OCI-LY3 (cell line): ENCODE results near the gene ABCB8.

Source experiments
- H2AFZ ChIP-seq: fragments of 200-600, 300-600 bp; shearing (Covaris generic); 2 replicates; pipeline ENCODE4 v1.6.0; 2014; ENCODE audit warnings: antibody characterized with exemption, low read depth, low read length
- H3K27ac ChIP-seq: fragments of 200-600, 300-600 bp; sonication (generic); 2 replicates; pipeline ENCODE4 v1.5.1; 2014; ENCODE audit warnings: mild to moderate bottlenecking, low read length, moderate library complexity, mixed read lengths
- H3K27me3 ChIP-seq: fragments of 200-600, 300-600 bp; sonication (generic); 2 replicates; pipeline ENCODE4 v1.6.1; 2014; ENCODE audit warnings: low read depth, low read length, mixed read lengths
- H3K36me3 ChIP-seq: fragments of 200-600, 300-600 bp; sonication (generic); replicated peaks from 2 replicates; pipeline ENCODE3; 2014; ENCODE audit warnings: low read depth, low read length, mixed read lengths
- H3K4me1 ChIP-seq: fragments of 300-600, 200-600 bp; sonication (generic); 2 replicates; pipeline ENCODE4 v1.6.1; 2014; ENCODE audit warnings: low read length, mixed read lengths
- H3K4me2 ChIP-seq: fragments of 200-600, 300-600 bp; sonication (generic); 2 replicates; pipeline ENCODE4 v1.6.1; 2014; ENCODE audit warnings: low read length, mixed read lengths
- H3K4me3 ChIP-seq: fragments of 300-600, 200-600 bp; sonication (generic); 2 replicates; pipeline ENCODE4 v1.5.1; 2014; ENCODE audit warnings: antibody characterized with exemption, mild to moderate bottlenecking, low read length, moderate library complexity
- H3K79me2 ChIP-seq: fragments of 300-600, 200-600 bp; shearing (Covaris generic); 2 replicates; pipeline ENCODE4 v1.6.1; 2014; ENCODE audit warnings: mild to moderate bottlenecking, low read length, mixed read lengths
- H3K9ac ChIP-seq: fragments of 300-600, 200-600 bp; shearing (Covaris generic); 2 replicates; pipeline ENCODE4 v1.6.0; 2014; ENCODE audit warnings: mild to moderate bottlenecking, low read length, moderate library complexity
- H3K9me3 ChIP-seq: fragments of 200-600, 300-600 bp; shearing (Covaris generic); 2 replicates; pipeline ENCODE4 v1.6.1; 2014; ENCODE audit warnings: low read length, mixed read lengths; ENCODE audit not compliant: insufficient read depth
- H4K20me1 ChIP-seq: fragments of 200-600, 300-600 bp; sonication (generic); 2 replicates; pipeline ENCODE4 v1.6.1; 2016; ENCODE audit warnings: low read length, mixed read lengths; ENCODE audit not compliant: insufficient read depth
- EZH2phosphoT487 ChIP-seq: fragments of 200-600 bp; shearing (Covaris generic); IDR thresholded peaks from 2 replicates; pipeline ENCODE4 v1.6.1; 2018; ENCODE audit warnings: antibody characterized with exemption, mixed run types, low read depth
- TF ChIP-seq, protein P1 (sequence below): fragments of 200-600, 300-600 bp; sonication (generic); IDR thresholded peaks from 2 replicates; pipeline ENCODE4 v1.5.1; 2014; ENCODE audit warnings: antibody characterized with exemption, low read length, low read depth

Gene ABCB8

DNA sequence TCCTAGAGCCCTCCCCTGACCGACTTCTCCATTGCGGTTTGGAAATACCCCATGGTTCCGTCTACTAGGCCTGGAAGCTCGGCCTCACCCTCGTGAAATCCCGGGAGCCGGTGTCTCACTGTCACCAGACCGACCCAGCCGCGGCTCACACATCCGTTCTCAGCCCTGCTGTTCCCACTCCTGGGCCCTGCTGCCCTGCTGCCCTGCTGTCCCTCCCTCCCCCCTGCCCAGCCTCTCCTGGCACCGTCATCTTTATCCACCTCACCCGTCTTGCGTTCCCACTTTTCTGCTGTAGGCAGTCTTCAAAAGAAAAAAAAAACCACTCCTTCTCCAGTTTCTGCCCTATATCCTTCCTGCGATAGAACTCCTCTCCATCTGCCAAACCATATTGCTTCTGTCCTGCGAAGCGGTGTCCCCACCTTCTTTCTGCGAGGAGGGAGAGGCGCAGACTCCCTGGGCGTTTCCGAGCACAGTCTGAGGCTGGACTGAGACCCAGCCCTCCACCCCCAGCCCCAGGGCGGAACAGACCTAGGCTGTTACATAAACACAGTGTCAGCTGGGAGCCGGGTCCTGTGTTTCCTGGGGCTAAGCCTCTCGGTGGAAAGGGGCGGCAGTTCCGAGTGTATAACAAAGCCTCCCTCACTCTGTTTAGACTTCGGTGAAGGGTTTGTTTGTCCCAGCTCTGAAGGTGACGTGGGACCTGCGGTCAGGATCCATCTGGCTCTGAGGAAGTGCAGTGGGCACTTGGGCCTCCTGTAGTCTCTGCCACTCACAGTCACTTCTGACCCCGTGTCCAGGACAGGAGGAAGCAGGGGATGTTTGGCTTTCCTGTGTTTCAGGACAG lies 60.8 kb downstream of the ABCB8 start:
- H3K27ac ChIP-seq: no peak overlapping the region
- H3K36me3 ChIP-seq: peaks cover 6% of the 10 kb centered on the region
- peaks cover 21% of the 10 kb centered on the region for H3K4me1 ChIP-seq
- TF ChIP-seq EZH2phosphoT487: no peak
- TF ChIP-seq, protein P1, sequence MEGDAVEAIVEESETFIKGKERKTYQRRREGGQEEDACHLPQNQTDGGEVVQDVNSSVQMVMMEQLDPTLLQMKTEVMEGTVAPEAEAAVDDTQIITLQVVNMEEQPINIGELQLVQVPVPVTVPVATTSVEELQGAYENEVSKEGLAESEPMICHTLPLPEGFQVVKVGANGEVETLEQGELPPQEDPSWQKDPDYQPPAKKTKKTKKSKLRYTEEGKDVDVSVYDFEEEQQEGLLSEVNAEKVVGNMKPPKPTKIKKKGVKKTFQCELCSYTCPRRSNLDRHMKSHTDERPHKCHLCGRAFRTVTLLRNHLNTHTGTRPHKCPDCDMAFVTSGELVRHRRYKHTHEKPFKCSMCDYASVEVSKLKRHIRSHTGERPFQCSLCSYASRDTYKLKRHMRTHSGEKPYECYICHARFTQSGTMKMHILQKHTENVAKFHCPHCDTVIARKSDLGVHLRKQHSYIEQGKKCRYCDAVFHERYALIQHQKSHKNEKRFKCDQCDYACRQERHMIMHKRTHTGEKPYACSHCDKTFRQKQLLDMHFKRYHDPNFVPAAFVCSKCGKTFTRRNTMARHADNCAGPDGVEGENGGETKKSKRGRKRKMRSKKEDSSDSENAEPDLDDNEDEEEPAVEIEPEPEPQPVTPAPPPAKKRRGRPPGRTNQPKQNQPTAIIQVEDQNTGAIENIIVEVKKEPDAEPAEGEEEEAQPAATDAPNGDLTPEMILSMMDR: no peak
- peaks cover 72% of the 10 kb centered on the region for H3K79me2 ChIP-seq
- H3K9ac ChIP-seq: no peak overlapping the region
- no peak overlapping the region for H2AFZ ChIP-seq
- H3K27me3 ChIP-seq: no peaks in the 10 kb centered on the region
- no peaks in the 10 kb centered on the region for H3K9me3 ChIP-seq
- no peak overlapping the region for H3K4me2 ChIP-seq
- peaks cover 37% of the 10 kb centered on the region for H4K20me1 ChIP-seq
- no peak overlapping the region for H3K4me3 ChIP-seq

- no peak overlapping the region for H2AFZ ChIP-seq
Observed at GRCh38 chr7:151089893-151090730, 61.9 kb downstream of the ABCB8 start.

DNA sequence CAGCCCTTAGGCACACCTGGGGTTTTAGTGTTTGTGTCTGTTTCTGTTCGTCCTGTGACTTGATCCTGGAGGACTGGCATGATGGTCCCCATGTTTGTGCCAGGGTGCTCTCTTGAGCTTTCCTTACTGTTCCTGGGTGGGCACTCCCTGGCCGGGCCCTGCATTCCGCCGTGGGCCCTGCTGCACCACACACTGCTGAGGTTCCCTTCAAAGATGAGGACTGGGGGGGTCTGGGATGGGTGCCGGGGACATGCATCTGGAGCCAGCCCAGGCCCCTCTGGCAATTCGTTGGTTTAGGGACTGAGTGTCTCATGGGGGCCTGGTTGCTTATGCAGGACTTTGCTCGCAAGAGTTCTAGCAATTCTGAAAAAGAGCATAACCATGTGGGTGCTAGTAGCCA lies 62.8 kb downstream of the ABCB8 start:
- Histone ChIP-seq H3K79me2 (peaks cover 92% of the 10 kb centered on the region), H4K20me1 (peaks cover 55% of the 10 kb centered on the region), H3K4me1 (peaks cover 8% of the 10 kb centered on the region), H3K9me3 (no peaks in the 10 kb centered on the region), H3K4me3 (no peak overlapping the region), H3K9ac (no peak overlapping the region), H3K36me3 (peaks cover 9% of the 10 kb centered on the region), H3K27me3 (no peaks in the 10 kb centered on the region), H2AFZ (no peak overlapping the region), H3K27ac (no peak overlapping the region), H3K4me2 (no peak overlapping the region)
- TF ChIP-seq EZH2phosphoT487: no peak
- TF ChIP-seq, protein P1: no peak

More at GRCh38 chr7:151089893-151090730, 61.9 kb downstream of the ABCB8 start:
- Histone ChIP-seq H3K4me2 (no peak overlapping the region), H3K27me3 (no peaks in the 10 kb centered on the region), H4K20me1 (peaks cover 46% of the 10 kb centered on the region), H3K9me3 (no peaks in the 10 kb centered on the region), H3K4me3 (no peak overlapping the region), H3K4me1 (peaks cover 16% of the 10 kb centered on the region), H3K36me3 (peaks cover 6% of the 10 kb centered on the region), H3K79me2 (peaks cover 83% of the 10 kb centered on the region), H3K9ac (no peak overlapping the region), H3K27ac (no peak overlapping the region)
- TF ChIP-seq, protein P1: no peak
- TF ChIP-seq EZH2phosphoT487: no peak

DNA sequence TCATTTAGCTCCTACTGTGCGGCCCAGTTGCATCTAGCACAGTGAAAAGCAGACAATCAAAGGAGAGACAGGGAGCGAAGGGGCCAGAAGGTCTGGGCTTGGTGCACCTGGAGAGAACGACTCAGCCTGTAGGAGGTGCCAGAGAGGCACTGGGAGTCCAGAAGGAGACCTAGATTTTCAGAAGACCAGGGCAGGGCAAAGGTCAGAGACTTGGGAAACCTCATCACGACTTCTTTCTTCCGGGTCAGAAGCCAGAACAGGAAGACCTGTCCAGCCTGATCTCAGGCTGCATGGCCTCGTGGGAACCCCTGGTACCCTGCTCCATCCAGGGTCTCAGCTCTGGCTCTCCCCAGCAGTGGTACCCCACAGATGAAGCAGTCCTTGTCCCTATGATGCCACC lies 63.2 kb downstream of the ABCB8 start:
- H3K27me3 ChIP-seq: no peaks in the 10 kb centered on the region
- no peak overlapping the region for H3K9ac ChIP-seq
- H2AFZ ChIP-seq: no peak overlapping the region
- H3K4me3 ChIP-seq: no peak overlapping the region
- peaks cover 95% of the 10 kb centered on the region for H3K79me2 ChIP-seq
- H3K4me2 ChIP-seq: no peak overlapping the region
- H3K27ac ChIP-seq: no peak overlapping the region
- TF ChIP-seq, protein P1: peak; percentile 54
- TF ChIP-seq EZH2phosphoT487: no peak
- peaks cover 11% of the 10 kb centered on the region for H3K36me3 ChIP-seq
- H3K4me1 ChIP-seq: peaks cover 8% of the 10 kb centered on the region
- no peaks in the 10 kb centered on the region for H3K9me3 ChIP-seq
- peaks cover 57% of the 10 kb centered on the region for H4K20me1 ChIP-seq
